SK-N-SH (cell line): ENCODE results near the gene C3orf70. TPM values are rescaled to one million over a fixed set of nuclear protein-coding genes. Genes with fewer than 3 reads are reported as not detected.
A peak's percentile ranks its signal among the peaks of the same experiment; 100 is the strongest.

Experiments used
- CTCF ChIA-PET: fragments of 300-600, 350-600 bp; formaldehyde crosslinking; extraction: SDS; loops from one replicate; lab custom pipeline; 2021; lab: Yijun Ruan, JAX
- POLR2A ChIA-PET: fragments of 350-600 bp; sonication (Branson Sonifier 250); formaldehyde crosslinking; extraction: SDS; loops from one replicate; lab custom pipeline; 2020; ENCODE audit warnings: antibody characterized with exemption, inconsistent platforms; lab: Yijun Ruan, JAX
- DNase-seq: peaks from one replicate; pipeline ENCODE4 v3.0.0; 2012
- H2AFZ ChIP-seq: fragments of 200-600 bp; sonication (generic); 2 replicates; pipeline ENCODE4 v1.8.1; 2016; ENCODE audit warnings: antibody characterized with exemption, mild to moderate bottlenecking, low read depth
- H3F3A ChIP-seq: fragments of 200-600 bp; sonication (generic); replicated peaks from 2 replicates; pipeline ENCODE3; 2016; ENCODE audit warnings: antibody characterized with exemption, mild to moderate bottlenecking; ENCODE audit not compliant: insufficient read depth
- H3K27ac ChIP-seq, 2 experiments: fragments of 200-500 bp in 1 of 2; fragments of 200-600 bp in 1 of 2; sonication (Bioruptor generic) in 1 of 2; sonication (generic), shearing (Covaris generic) in 1 of 2; 2 replicates each; pipeline versions ENCODE4 v1.5.1 to v1.6.1; 2014 to 2016; ENCODE audit warnings: low read depth in 2 of 2, inconsistent platforms in 1 of 2, low read length in 1 of 2, mild to moderate bottlenecking in 1 of 2, mixed read lengths in 1 of 2
- H3K27me3 ChIP-seq: fragments of 200-600 bp; sonication (generic), shearing (Covaris generic); 2 replicates; pipeline ENCODE4 v1.6.1; 2016; ENCODE audit warnings: mixed run types; ENCODE audit not compliant: insufficient read depth
- H3K36me3 ChIP-seq, 2 experiments: fragments of 200-500 bp in 1 of 2; fragments of 200-600 bp in 1 of 2; sonication (Bioruptor generic) in 1 of 2; sonication (generic) in 1 of 2; replicated peaks in 1 of 2; 2 replicates each; pipeline versions ENCODE3 to v1.5.1; 2014 to 2016; ENCODE audit warnings: low read length in 1 of 2, mild to moderate bottlenecking in 1 of 2; ENCODE audit not compliant: insufficient read depth in 2 of 2, control insufficient read depth in 1 of 2
- H3K4me1 ChIP-seq, 2 experiments: fragments of 200-500 bp in 1 of 2; fragments of 200-600 bp in 1 of 2; sonication (Bioruptor generic) in 1 of 2; sonication (generic), shearing (Covaris generic) in 1 of 2; 2 replicates each; pipeline versions ENCODE4 v1.5.1 to v1.6.1; 2014 to 2016; ENCODE audit warnings: low read depth in 1 of 2, low read length in 1 of 2, mixed run types in 1 of 2; ENCODE audit not compliant: insufficient read depth in 2 of 2, control insufficient read depth in 1 of 2
- H3K4me2 ChIP-seq: fragments of 200-600 bp; sonication (generic), shearing (Covaris generic); 2 replicates; pipeline ENCODE4 v1.6.1; 2017; ENCODE audit warnings: mixed run types
- H3K4me3 ChIP-seq, 2 experiments: fragments of 200-500 bp in 1 of 2; fragments of 200-600 bp in 1 of 2; sonication (Bioruptor generic) in 1 of 2; sonication (generic), shearing (Covaris generic) in 1 of 2; 2 replicates each; pipeline versions ENCODE4 v1.5.1 to v1.8.1; 2014 to 2016; ENCODE audit warnings: low read depth in 2 of 2, inconsistent platforms in 1 of 2, low read length in 1 of 2, mild to moderate bottlenecking in 1 of 2, mixed read lengths in 1 of 2, moderate library complexity in 1 of 2
- H3K79me2 ChIP-seq: fragments of 200-600 bp; sonication (generic); 2 replicates; pipeline ENCODE4 v1.8.1; 2017; ENCODE audit warnings: mild to moderate bottlenecking; ENCODE audit not compliant: insufficient read depth
- H3K9ac ChIP-seq: fragments of 200-600 bp; sonication (generic); 2 replicates; pipeline ENCODE4 v1.6.1; 2017; ENCODE audit warnings: mixed run types
- H3K9me2 ChIP-seq: fragments of 200-600 bp; sonication (generic); 2 replicates; pipeline ENCODE4 v1.6.1; 2017; ENCODE audit warnings: mixed run types
- H3K9me3 ChIP-seq: fragments of 200-600 bp; sonication (generic); 2 replicates; pipeline ENCODE4 v1.6.1; 2017; ENCODE audit warnings: mixed run types, mild to moderate bottlenecking, moderate library complexity
- H4K20me1 ChIP-seq: fragments of 200-600 bp; sonication (generic); 2 replicates; pipeline ENCODE4 v1.6.1; 2017; ENCODE audit warnings: mild to moderate bottlenecking, mixed run types; ENCODE audit not compliant: insufficient read depth
- CTCF ChIP-seq: fragments of 200-600 bp; sonication (generic); IDR thresholded peaks from 2 replicates; pipeline ENCODE4 v1.6.1; 2017; ENCODE audit warnings: antibody characterized with exemption, mild to moderate bottlenecking, moderate library complexity
- EZH2phosphoT487 ChIP-seq: fragments of 200-600 bp; sonication (generic); IDR thresholded peaks from 2 replicates; pipeline ENCODE4 v1.6.1; 2017; ENCODE audit warnings: low read depth, mixed run types, mild to moderate bottlenecking, antibody characterized with exemption, moderate library complexity, borderline replicate concordance
- POLR2AphosphoS5 ChIP-seq: IDR thresholded peaks from 2 replicates; pipeline ENCODE4 v1.6.1; 2012; ENCODE audit warnings: low read depth, low read length
- RAD21 ChIP-seq: IDR thresholded peaks from 2 replicates; pipeline ENCODE4 v1.6.1; 2012; ENCODE audit warnings: mild to moderate bottlenecking, low read length
- RCOR1 ChIP-seq: fragments of 150-350 bp; IDR thresholded peaks from 2 replicates; pipeline ENCODE4 v1.6.1; 2017; ENCODE audit warnings: antibody characterized with exemption, low read length
- RFX5 ChIP-seq: IDR thresholded peaks from 2 replicates; pipeline ENCODE4 v1.6.1; 2012; ENCODE audit warnings: mild to moderate bottlenecking, improper control_type of control experiment, low read length
- SIN3A ChIP-seq: IDR thresholded peaks from 2 replicates; pipeline ENCODE4 v1.6.1; 2012; ENCODE audit warnings: low read depth, mild to moderate bottlenecking, low read length, moderate library complexity, borderline replicate concordance
- SMC3 ChIP-seq: IDR thresholded peaks from 2 replicates; pipeline ENCODE4 v1.6.1; 2012; ENCODE audit warnings: low read depth, low read length, improper control_type of control experiment
- USF1 ChIP-seq: IDR thresholded peaks from 2 replicates; pipeline ENCODE4 v1.4.0; 2012; ENCODE audit warnings: low read depth, borderline replicate concordance
- WGBS: methylation state at CpG from one replicate; pipeline ENCODE4 v1.1.6; 2017; ENCODE audit warnings: low lambda C conversion rate; 5-methylcytosine and 5-hydroxymethylcytosine counted together
- polyA plus RNA-seq, 3 experiments: library from polyadenylated mRNA; depleted of rRNA; stranded (reverse); fragments of >200 nt; gene quantifications; 2 replicates each; pipeline ENCODE4 v1.2.3, GENCODE V29; 2012

C3orf70 gene
- polyA plus RNA-seq, 1 of the 3 experiments (the other 2 are of a cell fraction) = under 0.01 TPM

DNA sequence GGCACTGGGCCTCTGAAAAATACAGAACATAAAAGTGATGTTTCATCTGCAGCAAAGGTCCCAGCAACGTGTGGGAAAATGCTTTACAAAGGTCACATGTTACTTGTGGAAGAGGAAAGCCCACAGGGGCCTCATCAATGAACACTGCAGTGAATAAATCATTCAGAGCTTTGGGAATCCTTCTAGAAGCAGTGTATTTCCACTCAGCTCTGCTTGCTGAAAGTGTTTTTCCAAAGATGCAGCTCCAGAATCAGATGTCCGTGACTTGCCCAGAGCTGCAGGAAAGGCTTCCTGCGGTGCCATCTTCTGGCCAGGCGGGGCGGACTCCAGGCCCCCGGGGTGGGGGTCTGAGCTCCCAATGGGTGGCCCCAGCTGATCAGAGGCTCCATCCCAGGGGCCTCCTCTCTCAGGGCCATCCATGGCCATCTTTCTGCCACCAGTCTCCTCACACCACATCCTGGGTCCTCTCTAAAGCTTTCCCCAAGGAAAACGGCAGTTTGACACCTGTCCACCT lies 81.5 kb downstream of the C3orf70 start:
- H3K9ac ChIP-seq = no peak overlapping the region
- ChIA-PET POLR2A (no interaction called here), CTCF (interaction anchor here (0.7 to 2.8 kb wide), 12 partner anchors 8 to 199 kb away, joined by 3 to 11 read pairs (median 3); no protein-coding TSS in a partner anchor)
- no peaks in the 10 kb centered on the region for H3K9me3 ChIP-seq
- no peak overlapping the region for H2AFZ ChIP-seq
- no peaks in the 10 kb centered on the region for H3K79me2 ChIP-seq
- H3F3A ChIP-seq = no peaks in the 10 kb centered on the region
- TF ChIP-seq RAD21 (peak; percentile 16; the same call in 1 of the 2 replicates), SIN3A (no peak)
- no peaks in the 10 kb centered on the region for H3K9me2 ChIP-seq
- no peaks in the 10 kb centered on the region; the same call in 1 of the 2 replicates for H3K27me3 ChIP-seq
- H3K4me3 ChIP-seq = no peak overlapping the region
- no peaks in the 10 kb centered on the region for H3K36me3 ChIP-seq
- peaks cover 0 to 14% of the 10 kb centered on the region in 2 experiments; a peak in 1 of 4 replicates for H3K4me1 ChIP-seq
- no peaks in the 10 kb centered on the region for H4K20me1 ChIP-seq
- DNase-seq = peak; percentile 48
- H3K4me2 ChIP-seq = no peak overlapping the region
- H3K27ac ChIP-seq = no peak overlapping the region
- WGBS = 45% methylated on average over 4 of the region's 7 CpGs

DNA sequence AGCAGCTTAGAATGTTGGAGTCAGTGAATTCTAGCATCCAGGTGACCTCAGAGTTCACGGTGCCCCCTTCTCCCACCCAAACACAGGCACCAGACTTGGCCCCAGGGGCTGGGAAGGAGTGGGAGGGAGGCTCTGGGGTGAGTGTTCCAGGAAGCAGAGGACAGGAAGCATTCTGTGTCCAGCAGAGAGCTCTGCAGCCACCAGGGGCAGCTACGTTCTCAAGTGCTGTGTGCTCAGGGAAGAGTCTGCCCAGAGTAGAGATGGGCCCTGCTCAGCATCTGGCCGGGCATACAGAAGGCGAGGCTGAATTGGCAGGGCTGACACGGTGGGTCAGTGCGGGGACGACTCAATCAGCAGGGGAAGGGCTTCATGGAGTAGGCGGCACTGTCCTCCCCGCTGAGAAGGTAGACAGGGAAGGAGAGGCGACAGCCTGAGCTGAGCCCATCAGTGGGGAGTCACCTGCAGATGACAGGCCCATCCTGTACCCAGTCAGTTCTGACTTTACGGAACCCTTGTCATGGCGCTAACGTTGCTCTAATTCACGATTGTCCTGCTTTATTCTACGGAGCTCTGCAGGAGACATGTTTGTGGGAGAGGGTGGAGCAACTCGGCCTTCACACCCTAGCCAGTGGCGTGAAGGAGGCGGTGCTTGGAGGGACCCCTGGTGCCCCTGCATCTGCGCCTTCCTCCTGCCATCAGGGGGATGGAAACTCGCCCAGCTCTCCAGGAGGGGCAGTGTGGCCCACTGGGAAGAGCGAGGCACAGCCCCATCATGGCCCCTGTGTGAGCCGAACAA lies 82.2 kb downstream of the C3orf70 start:
- no peak overlapping the region; a peak in 1 of 4 replicates for H3K27ac ChIP-seq
- TF ChIP-seq SMC3 = 0 out of 2 replicates have a peak, but pooled peaks have one; percentile 20
- TF ChIP-seq EZH2phosphoT487 = no peak
- no peak for TF ChIP-seq RCOR1
- TF ChIP-seq POLR2AphosphoS5 = no peak
- no peak for TF ChIP-seq USF1
- TF ChIP-seq RFX5 = no peak
- TF ChIP-seq SIN3A = no peak
- TF ChIP-seq CTCF = peak; percentile 21; the same call in 1 of the 2 replicates
- peak; percentile 53 for TF ChIP-seq RAD21
- no peaks in the 10 kb centered on the region for H3F3A ChIP-seq
- DNase-seq = peak; percentile 72
- H3K79me2 ChIP-seq = no peaks in the 10 kb centered on the region
- H4K20me1 ChIP-seq = no peaks in the 10 kb centered on the region
- 46% methylated on average over 7 of the region's 22 CpGs for WGBS
- no peak overlapping the region for H3K9ac ChIP-seq
- peaks cover 0 to 11% of the 10 kb centered on the region in 2 experiments; a peak in 1 of 4 replicates for H3K4me1 ChIP-seq
- no peaks in the 10 kb centered on the region for H3K36me3 ChIP-seq
- H2AFZ ChIP-seq = 0 out of 2 replicates have a peak overlapping the region, but pooled peaks have one; percentile 54
- POLR2A ChIA-PET = no interaction called here
- CTCF ChIA-PET = interaction anchor here (0.6 to 2.8 kb wide), 16 partner anchors 9 to 263 kb away, joined by 3 to 11 read pairs (median 3); no protein-coding TSS in a partner anchor
- no peak overlapping the region for H3K4me2 ChIP-seq
- no peaks in the 10 kb centered on the region for H3K9me3 ChIP-seq
- H3K9me2 ChIP-seq = no peaks in the 10 kb centered on the region
- no peak overlapping the region for H3K4me3 ChIP-seq
- no peaks in the 10 kb centered on the region; the same call in 1 of the 2 replicates for H3K27me3 ChIP-seq
